GM23338 (cell line): ENCODE measurements around the gene JAKMIP3. TPM values are rescaled to one million over a fixed set of nuclear protein-coding genes. Genes with fewer than 3 reads are reported as not detected.

Experiments
- ATAC-seq: fragments of 200-7000 bp; cut with Tn5 transposase; 3 replicates; pipeline ENCODE4 v1.9.1; 2020
- DNase-seq: peaks from one replicate; pipeline ENCODE4 v3.0.0-alpha.2; 2015; ENCODE audit warnings: low spot score
- H2AFZ ChIP-seq: fragments of 200-600 bp; sonication (generic); 2 replicates; pipeline ENCODE4 v1.8.0; 2016; ENCODE audit warnings: antibody characterized with exemption, mild to moderate bottlenecking, moderate library complexity
- H3F3A ChIP-seq: fragments of 200-600 bp; sonication (generic); replicated peaks from 2 replicates; pipeline ENCODE4 v1.8.0; 2017; ENCODE audit warnings: antibody characterized with exemption, mixed run types, low read depth
- H3K27ac ChIP-seq: fragments of 200-600 bp; sonication (generic); 2 replicates; pipeline ENCODE4 v1.6.1; 2016; ENCODE audit warnings: low read depth
- H3K27me3 ChIP-seq: fragments of 200-600 bp; sonication (generic); 2 replicates; pipeline ENCODE4 v1.8.0; 2016; ENCODE audit warnings: mild to moderate bottlenecking, mixed run types, moderate library complexity; ENCODE audit not compliant: insufficient read depth
- H3K36me3 ChIP-seq: fragments of 200-600 bp; sonication (generic); 2 replicates; pipeline ENCODE4 v1.8.0; 2016; ENCODE audit warnings: mild to moderate bottlenecking; ENCODE audit not compliant: insufficient read depth
- H3K4me1 ChIP-seq: fragments of 200-600 bp; sonication (generic); 2 replicates; pipeline ENCODE4 v1.8.0; 2016; ENCODE audit warnings: mild to moderate bottlenecking, moderate library complexity; ENCODE audit not compliant: insufficient read depth
- H3K4me2 ChIP-seq: fragments of 200-600 bp; sonication (generic); 2 replicates; pipeline ENCODE4 v1.7.1; 2017; ENCODE audit warnings: mixed run types
- H3K4me3 ChIP-seq: fragments of 200-600 bp; sonication (generic); 2 replicates; pipeline ENCODE4 v1.6.1; 2016; ENCODE audit warnings: mixed run types
- H3K79me2 ChIP-seq: fragments of 200-600 bp; sonication (generic); replicated peaks from 2 replicates; pipeline ENCODE4 v1.8.0; 2017; ENCODE audit warnings: mild to moderate bottlenecking; ENCODE audit not compliant: insufficient read depth
- H3K9me2 ChIP-seq: fragments of 200-600 bp; sonication (generic); 2 replicates; pipeline ENCODE4 v1.8.0; 2017; ENCODE audit not compliant: insufficient read depth
- H4K20me1 ChIP-seq: fragments of 200-600 bp; sonication (generic); replicated peaks from 2 replicates; pipeline ENCODE4 v1.8.0; 2017; ENCODE audit warnings: mild to moderate bottlenecking; ENCODE audit not compliant: insufficient read depth
- H3K27ac Mint-ChIP-seq: 2 replicates; pipeline ENCODE4 v1.8.0; 2020; ENCODE audit warnings: inconsistent platforms, mild to moderate bottlenecking, moderate library complexity, mixed read lengths
- H3K27me3 Mint-ChIP-seq: 3 replicates; pipeline ENCODE4 v1.8.0; 2022; ENCODE audit warnings: low read depth, mild to moderate bottlenecking, moderate library complexity, mixed read lengths, inconsistent platforms; ENCODE audit not compliant: insufficient read depth, poor library complexity
- H3K36me3 Mint-ChIP-seq: 3 replicates; pipeline ENCODE4 v1.8.0; 2021; ENCODE audit warnings: low read depth, mild to moderate bottlenecking, inconsistent platforms, moderate library complexity, mixed read lengths
- H3K4me1 Mint-ChIP-seq: 3 replicates; pipeline ENCODE4 v1.8.0; 2020; ENCODE audit warnings: mild to moderate bottlenecking, inconsistent platforms, mixed read lengths
- H3K4me3 Mint-ChIP-seq: 3 replicates; pipeline ENCODE4 v1.8.0; 2021; ENCODE audit warnings: moderate library complexity, mild to moderate bottlenecking, inconsistent platforms, mixed read lengths
- H3K9me3 Mint-ChIP-seq: 3 replicates; pipeline ENCODE4 v1.8.0; 2020; ENCODE audit warnings: moderate library complexity, mild to moderate bottlenecking, inconsistent platforms, mixed read lengths
- CREB1 ChIP-seq: fragments of 250-450 bp; sonication (Bioruptor Pico); IDR thresholded peaks from 2 replicates; pipeline ENCODE4 v1.5.0; 2020; ENCODE audit warnings: low read depth, mild to moderate bottlenecking, moderate library complexity
- CTCF ChIP-seq, 2 experiments: fragments of 200-600 bp in 1 of 2; sonication (generic) in 1 of 2; conservative IDR thresholded peaks; 2 replicates each; pipeline versions ENCODE4 v1.5.1 to v1.6.1; 2016 to 2017; ENCODE audit warnings: antibody characterized with exemption in 2 of 2, low read depth in 2 of 2, mild to moderate bottlenecking in 2 of 2, moderate library complexity in 1 of 2
- EZH2 ChIP-seq: fragments of 200-600 bp; sonication (generic); IDR thresholded peaks from one replicate; pipeline ENCODE4 v1.8.0; 2017; ENCODE audit warnings: antibody characterized with exemption, mild to moderate bottlenecking, low read depth; ENCODE audit not compliant: unreplicated experiment
- EZH2phosphoT487 ChIP-seq: fragments of 200-600 bp; sonication (generic); IDR thresholded peaks from one replicate; pipeline ENCODE4 v1.8.1; 2018; ENCODE audit warnings: antibody characterized with exemption; ENCODE audit not compliant: unreplicated experiment
- JUNB ChIP-seq: IDR thresholded peaks from one replicate; pipeline ENCODE4 v1.6.1; 2016; ENCODE audit warnings: antibody characterized with exemption; ENCODE audit not compliant: unreplicated experiment
- NANOG ChIP-seq: IDR thresholded peaks from 2 replicates; pipeline ENCODE4 v1.6.1; 2016; ENCODE audit warnings: antibody characterized with exemption, borderline replicate concordance
- POLR2AphosphoS5 ChIP-seq: IDR thresholded peaks from 2 replicates; pipeline ENCODE4 v1.6.1; 2016; ENCODE audit warnings: antibody characterized with exemption, low read depth
- REST ChIP-seq: IDR thresholded peaks from one replicate; pipeline ENCODE4 v1.6.1; 2018; ENCODE audit warnings: antibody characterized with exemption; ENCODE audit not compliant: unreplicated experiment
- STAT1 ChIP-seq: IDR thresholded peaks from one replicate; pipeline ENCODE4 v1.6.1; 2016; ENCODE audit warnings: antibody characterized with exemption; ENCODE audit not compliant: unreplicated experiment
- ZNF331 ChIP-seq: fragments of 250-450 bp; sonication (Bioruptor Pico); IDR thresholded peaks from 2 replicates; pipeline ENCODE4 v1.5.0; 2020; ENCODE audit warnings: low read depth, mild to moderate bottlenecking, moderate library complexity
- ZNF462 ChIP-seq: fragments of 250-450 bp; sonication (Bioruptor Pico); IDR thresholded peaks from 2 replicates; pipeline ENCODE4 v1.5.0; 2020; ENCODE audit warnings: mild to moderate bottlenecking, moderate library complexity
- polyA plus RNA-seq: library from polyadenylated mRNA; unstranded; fragments of >200 nt; fragmentation: Nextera tagmentation; extraction: Ambion mirVana; gene quantifications from 2 replicates; pipeline ENCODE4 v1.2.1, GENCODE V29; 2016
- total RNA-seq: library from RNA; depleted of rRNA; stranded (reverse); fragments of >200 nt; shearing (Covaris generic); gene quantifications from 2 replicates; pipeline ENCODE4 v1.2.3, GENCODE V29; 2014
- TF ChIP-seq, protein P1 (sequence below): IDR thresholded peaks from 2 replicates; pipeline ENCODE4 v1.6.1; 2016; ENCODE audit warnings: antibody characterized with exemption

The JAKMIP3 gene
- total and polyA plus RNA-seq, 2 experiments from 2014 or later, result 0.87 to 1.2 TPM

- Histone ChIP-seq H3K4me3 (no peak overlapping the region), H3K79me2 (no peaks in the 10 kb centered on the region), H3K4me1 (no peaks in the 10 kb centered on the region), H3K27ac (no peak overlapping the region), H3K4me2 (no peak overlapping the region), H4K20me1 (no peaks in the 10 kb centered on the region), H3K36me3 (no peaks in the 10 kb centered on the region), H3K27me3 (no peaks in the 10 kb centered on the region), H3K9me2 (no peaks in the 10 kb centered on the region), H2AFZ (no peak overlapping the region), H3F3A (no peaks in the 10 kb centered on the region)
- Mint-ChIP-seq H3K4me1 (no peaks in the 10 kb centered on the region), H3K27ac (no peak overlapping the region), H3K4me3 (no peak overlapping the region), H3K36me3 (no peaks in the 10 kb centered on the region), H3K9me3 (no peaks in the 10 kb centered on the region), H3K27me3 (peaks cover 6% of the 10 kb centered on the region)
- TF ChIP-seq CREB1 (CRISPR knock-in tag) (no peak), POLR2AphosphoS5 (no peak), NANOG (no peak), ZNF331 (CRISPR knock-in tag) (no peak), EZH2 (no peak), ZNF462 (CRISPR knock-in tag) (no peak), EZH2phosphoT487 (no peak), JUNB (no peak), STAT1 (no peak), CTCF (conservative IDR thresholded peaks at IDR 0.05; ENCODE audit: low read depth in 2 of 2) (no peak), REST (no peak)
- TF ChIP-seq, protein P1, sequence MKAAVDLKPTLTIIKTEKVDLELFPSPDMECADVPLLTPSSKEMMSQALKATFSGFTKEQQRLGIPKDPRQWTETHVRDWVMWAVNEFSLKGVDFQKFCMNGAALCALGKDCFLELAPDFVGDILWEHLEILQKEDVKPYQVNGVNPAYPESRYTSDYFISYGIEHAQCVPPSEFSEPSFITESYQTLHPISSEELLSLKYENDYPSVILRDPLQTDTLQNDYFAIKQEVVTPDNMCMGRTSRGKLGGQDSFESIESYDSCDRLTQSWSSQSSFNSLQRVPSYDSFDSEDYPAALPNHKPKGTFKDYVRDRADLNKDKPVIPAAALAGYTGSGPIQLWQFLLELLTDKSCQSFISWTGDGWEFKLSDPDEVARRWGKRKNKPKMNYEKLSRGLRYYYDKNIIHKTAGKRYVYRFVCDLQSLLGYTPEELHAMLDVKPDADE, result no peak
- DNase-seq, result no peak
- no peak for ATAC-seq
These were observed 38.3 kb downstream of the JAKMIP3 start for GRCh38 chr10:132104062-132104461.
